ENCODE data around the gene MACROD1. TPM values are rescaled to one million over a fixed set of nuclear protein-coding genes. Genes with fewer than 3 reads are reported as not detected.

Gene MACROD1
- total and polyA plus RNA-seq, 9 of the 15 experiments (the other 6 are each of a cell fraction or from before 2014, with no cell fraction given), result 1.1 to 60.0 (median 26.4) TPM

DNA sequence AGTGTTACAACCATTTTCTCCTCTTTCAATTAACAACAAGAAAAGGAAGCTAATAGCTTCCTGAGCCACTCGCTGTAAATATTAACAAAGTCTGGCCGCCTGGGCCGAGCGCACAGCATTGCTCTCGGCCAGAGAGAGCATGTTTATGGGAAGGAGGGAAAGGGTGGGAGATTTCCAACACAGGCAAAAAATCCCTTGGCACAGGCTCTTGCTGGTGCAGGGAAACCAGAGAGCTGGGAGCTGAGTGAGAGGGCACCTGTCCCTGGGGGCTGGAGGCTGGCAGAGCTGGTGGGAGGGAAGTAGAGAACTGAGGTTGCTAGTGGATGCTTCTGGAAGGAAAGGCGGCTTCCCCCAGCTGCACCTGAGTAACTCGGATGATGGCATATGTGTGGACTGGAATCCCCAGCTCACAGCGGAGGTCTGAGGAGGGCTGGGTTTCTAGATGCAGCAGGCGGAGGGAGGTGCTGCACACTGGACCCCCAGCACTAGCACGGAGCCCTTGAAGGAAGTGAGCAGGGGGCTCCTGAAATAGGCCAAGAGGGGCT lies 70.6 kb downstream of the MACROD1 start:
- no peak for ATAC-seq
- H3K79me2 ChIP-seq (ENCODE audit: control insufficient read depth, insufficient read depth, low read length), result no peaks in the 10 kb centered on the region
- H3K9me1 ChIP-seq (ENCODE audit: control insufficient read depth, insufficient read depth, low read length), result peaks cover 6% of the 10 kb centered on the region
- peak overlapping the region in 1 of 2 experiments; percentile 46; a peak in 1 of 4 replicates for H3K9ac ChIP-seq (ENCODE audit: insufficient read depth in 1 of 2, low read depth in 2 of 2, low read length in 2 of 2)
- FAIRE-seq, result no peak
- in situ Hi-C loops (cut with MboI), result no loop called here
- H3K36me3 ChIP-seq (ENCODE audit: control insufficient read depth, insufficient read depth, low read length), result no peaks in the 10 kb centered on the region
- ChIA-PET CTCF (ENCODE audit: low intra/inter-chr PET ratio) (no interaction called here), POLR2A (interaction anchor here (0.5 to 1.4 kb wide), 4 partner anchors 10 to 237 kb away, joined by 3 to 4 read pairs (median 3); no protein-coding TSS in a partner anchor)
- no peaks in the 10 kb centered on the region for H3K27me3 ChIP-seq (ENCODE audit: control insufficient read depth in 2 of 2, insufficient read depth in 2 of 2, low read length in 2 of 2)
- peaks cover 45% of the 10 kb centered on the region for H4K20me1 ChIP-seq (replicated peaks; ENCODE audit: control insufficient read depth, insufficient read depth, low read length)
- H2AFZ ChIP-seq (ENCODE audit: low read depth, low read length), result no peak overlapping the region
- peaks cover 13 to 54% of the 10 kb centered on the region in 2 experiments for H3K4me1 ChIP-seq (replicated peaks in 1 of 2; ENCODE audit: control insufficient read depth in 2 of 2, insufficient read depth in 2 of 2, low read length in 2 of 2)
- no peak overlapping the region for H3K4me2 ChIP-seq (ENCODE audit: insufficient read depth, low read length)
- TF ChIP-seq HNRNPL (IDR thresholded peaks at IDR 0.05; ENCODE audit: low read depth, low read length) (no peak), ARID2 (IDR thresholded peaks at IDR 0.05) (no peak), PHF8 (IDR thresholded peaks at IDR 0.05; ENCODE audit: borderline replicate concordance, low read length) (no peak), SAFB (IDR thresholded peaks at IDR 0.05; ENCODE audit: borderline replicate concordance, low read depth, low read length) (no peak), CCNT2 (IDR thresholded peaks at IDR 0.05; ENCODE audit: borderline replicate concordance, extremely low read depth, insufficient read length, low read depth, low read length) (no peak), KLF16 (IDR thresholded peaks at IDR 0.05) (no peak), TAF9B (IDR thresholded peaks at IDR 0.05; ENCODE audit: partially characterized antibody) (no peak), KAT7 (CRISPR knock-in tag; IDR thresholded peaks at IDR 0.05; ENCODE audit: borderline replicate concordance) (no peak), CTBP1 (IDR thresholded peaks at IDR 0.05; ENCODE audit: borderline replicate concordance) (no peak)
- no TSS peak for BruUV-seq (replicated peaks)
- intact Hi-C loops (cut with micrococcal nuclease), result loop anchor here (10.0 kb wide), 1 partner anchor 91 kb away; no protein-coding TSS in a partner anchor
- no peak overlapping the region for H3K4me3 ChIP-seq
- H3K27ac ChIP-seq (ENCODE audit: extremely low read depth, low read depth, low read length), result no peak overlapping the region
- WGBS (ENCODE audit: insufficient coverage, low coverage, missing lambda C conversion rate), result 82% methylated on average over 9 of the region's 10 CpGs
- DNase-seq (ENCODE audit: extremely low read depth in 1 of 4, low spot score in 3 of 4), result no peak
- H3K9me3 ChIP-seq (replicated peaks; ENCODE audit: control insufficient read depth, insufficient read depth, low read depth, low read length), result no peaks in the 10 kb centered on the region
